ENCODE measurements around the gene KRT20.

KRT20 gene

DNA sequence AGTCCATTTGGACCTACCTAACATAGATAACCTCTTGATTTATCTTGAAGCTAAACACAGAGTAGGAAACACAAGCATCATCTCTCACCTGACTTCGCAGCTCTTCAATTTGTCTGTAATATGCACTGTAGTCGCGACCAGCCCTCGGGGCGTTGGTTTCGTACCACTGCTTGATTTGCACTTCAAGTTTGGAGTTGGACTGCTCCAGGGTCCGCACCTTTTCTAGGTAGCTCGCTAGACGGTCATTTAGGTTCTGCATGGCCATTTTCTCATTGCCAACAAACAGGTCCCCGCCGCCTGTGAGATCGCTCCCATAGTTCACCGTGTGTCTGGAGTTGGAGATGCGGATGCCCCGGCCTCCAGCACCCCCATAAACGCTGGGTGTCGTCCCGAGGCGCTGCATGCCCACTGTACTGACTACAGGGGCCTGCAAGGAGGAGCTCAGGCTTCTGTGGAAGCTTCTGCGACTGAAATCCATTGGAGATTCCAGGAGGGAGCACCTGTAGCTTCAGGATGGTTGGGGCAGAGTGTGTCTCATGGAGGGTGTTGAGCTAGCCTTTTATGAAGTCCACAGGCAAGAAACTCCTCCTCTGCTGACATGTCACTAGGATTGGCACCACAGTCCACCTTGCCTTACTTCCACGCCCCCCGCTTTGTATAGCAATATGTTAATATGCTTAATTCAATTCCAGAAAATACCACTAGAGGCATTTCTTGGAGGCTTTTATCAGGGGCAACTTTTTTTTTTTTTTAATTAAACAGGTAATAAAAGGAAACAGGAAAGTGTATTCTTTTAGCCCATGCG lies at the start of gene KRT20:
TSS of gene KRT20 (minus strand) at position 535 of the 805 bp plus-strand sequence. CDS start at position 478, 57 bp downstream.
- TF ChIP-seq, protein P1, sequence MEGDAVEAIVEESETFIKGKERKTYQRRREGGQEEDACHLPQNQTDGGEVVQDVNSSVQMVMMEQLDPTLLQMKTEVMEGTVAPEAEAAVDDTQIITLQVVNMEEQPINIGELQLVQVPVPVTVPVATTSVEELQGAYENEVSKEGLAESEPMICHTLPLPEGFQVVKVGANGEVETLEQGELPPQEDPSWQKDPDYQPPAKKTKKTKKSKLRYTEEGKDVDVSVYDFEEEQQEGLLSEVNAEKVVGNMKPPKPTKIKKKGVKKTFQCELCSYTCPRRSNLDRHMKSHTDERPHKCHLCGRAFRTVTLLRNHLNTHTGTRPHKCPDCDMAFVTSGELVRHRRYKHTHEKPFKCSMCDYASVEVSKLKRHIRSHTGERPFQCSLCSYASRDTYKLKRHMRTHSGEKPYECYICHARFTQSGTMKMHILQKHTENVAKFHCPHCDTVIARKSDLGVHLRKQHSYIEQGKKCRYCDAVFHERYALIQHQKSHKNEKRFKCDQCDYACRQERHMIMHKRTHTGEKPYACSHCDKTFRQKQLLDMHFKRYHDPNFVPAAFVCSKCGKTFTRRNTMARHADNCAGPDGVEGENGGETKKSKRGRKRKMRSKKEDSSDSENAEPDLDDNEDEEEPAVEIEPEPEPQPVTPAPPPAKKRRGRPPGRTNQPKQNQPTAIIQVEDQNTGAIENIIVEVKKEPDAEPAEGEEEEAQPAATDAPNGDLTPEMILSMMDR (IDR thresholded peaks at IDR 0.05) = no peak

DNA sequence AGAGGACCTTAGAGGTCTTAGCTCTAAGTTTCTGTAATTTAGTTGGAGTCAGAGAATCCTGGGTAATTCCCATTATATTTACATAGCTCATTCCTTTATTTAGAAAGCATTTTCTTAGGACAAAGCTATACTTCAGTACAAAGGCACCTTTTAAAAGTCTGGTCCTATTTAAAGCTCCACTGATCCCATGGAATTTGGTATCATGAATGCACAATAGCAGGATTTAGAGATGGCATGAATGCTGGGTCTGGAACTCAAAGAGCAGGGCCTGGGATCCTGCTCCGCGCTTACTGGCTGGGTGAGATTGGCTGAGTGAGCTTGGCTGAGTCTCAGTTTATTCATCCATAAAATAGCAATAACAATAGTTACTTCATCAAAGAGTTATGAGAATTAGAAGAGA lies 47.6 kb upstream of the KRT20 start:
- peaks cover 56% of the 10 kb centered on the region for H3K36me3 ChIP-seq
- H3K4me3 ChIP-seq (ENCODE audit: low read depth in 1 of 2, low read length in 1 of 2) = no peak overlapping the region
- TF ChIP-seq, protein P1 (IDR thresholded peaks at IDR 0.05) = no peak
- no peak overlapping the region for H3K27ac ChIP-seq
- peaks cover 9% of the 10 kb centered on the region for H3K27me3 ChIP-seq
- H3K9me3 ChIP-seq = no peaks in the 10 kb centered on the region
- peaks cover 31 to 48% of the 10 kb centered on the region in 2 experiments for H3K4me1 ChIP-seq (ENCODE audit: control insufficient read depth in 1 of 2, insufficient read depth in 1 of 2, low read depth in 1 of 2, low read length in 1 of 2)

More for the DNA sequence above, at the start of gene KRT20:
- H3K27me3 ChIP-seq = peaks cover 89% of the 10 kb centered on the region
- no peaks in the 10 kb centered on the region for H3K9me3 ChIP-seq
- H3K27ac ChIP-seq = no peak within 1 kb of the TSS
- no peak within 1 kb of the TSS for H3K4me3 ChIP-seq (ENCODE audit: low read depth in 1 of 2, low read length in 1 of 2)
- no peaks in the 10 kb centered on the region for H3K36me3 ChIP-seq
- no peaks in the 10 kb centered on the region for H3K4me1 ChIP-seq (ENCODE audit: control insufficient read depth in 1 of 2, insufficient read depth in 1 of 2, low read depth in 1 of 2, low read length in 1 of 2)

DNA sequence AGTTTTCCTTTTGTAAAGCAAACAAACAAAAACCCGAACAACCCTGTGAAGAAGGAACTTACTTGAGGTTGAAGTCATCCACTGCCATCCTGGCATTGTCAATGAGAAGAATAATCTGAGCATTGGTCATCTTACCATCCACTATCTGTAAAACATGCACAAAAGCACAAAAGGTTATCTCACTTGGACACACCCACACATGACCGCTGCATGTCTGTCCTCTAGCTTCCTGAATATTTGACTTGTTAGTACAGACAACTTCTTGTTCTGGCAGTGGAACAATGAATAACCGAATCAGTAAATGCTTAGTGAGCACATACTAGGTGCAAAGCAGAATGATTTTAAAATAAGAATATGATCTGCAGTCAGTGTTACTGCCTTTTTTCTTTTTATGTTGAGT lies 46.3 kb upstream of the KRT20 start:
- Histone ChIP-seq H3K36me3 (peaks cover 69% of the 10 kb centered on the region), H3K4me1 (ENCODE audit: control insufficient read depth in 1 of 2, insufficient read depth in 1 of 2, low read depth in 1 of 2, low read length in 1 of 2) (peaks cover 20 to 35% of the 10 kb centered on the region in 2 experiments), H3K9me3 (no peaks in the 10 kb centered on the region), H3K27me3 (peaks cover 16% of the 10 kb centered on the region), H3K4me3 (ENCODE audit: low read depth in 1 of 2, low read length in 1 of 2) (no peak overlapping the region), H3K27ac (no peak overlapping the region)
- TF ChIP-seq, protein P1 (IDR thresholded peaks at IDR 0.05) = no peak

GRCh38 chr17:40926341-40926740 lies 41.3 kb upstream of the KRT20 start:
- H3K4me3 ChIP-seq (ENCODE audit: low read depth in 1 of 2, low read length in 1 of 2) = no peak overlapping the region
- peaks cover 36% of the 10 kb centered on the region for H3K27me3 ChIP-seq
- H3K9me3 ChIP-seq = no peaks in the 10 kb centered on the region
- TF ChIP-seq, protein P1 (IDR thresholded peaks at IDR 0.05) = no peak
- H3K36me3 ChIP-seq = peaks cover 97% of the 10 kb centered on the region
- H3K4me1 ChIP-seq (ENCODE audit: control insufficient read depth in 1 of 2, insufficient read depth in 1 of 2, low read depth in 1 of 2, low read length in 1 of 2) = no peaks in the 10 kb centered on the region
- no peak overlapping the region for H3K27ac ChIP-seq

DNA sequence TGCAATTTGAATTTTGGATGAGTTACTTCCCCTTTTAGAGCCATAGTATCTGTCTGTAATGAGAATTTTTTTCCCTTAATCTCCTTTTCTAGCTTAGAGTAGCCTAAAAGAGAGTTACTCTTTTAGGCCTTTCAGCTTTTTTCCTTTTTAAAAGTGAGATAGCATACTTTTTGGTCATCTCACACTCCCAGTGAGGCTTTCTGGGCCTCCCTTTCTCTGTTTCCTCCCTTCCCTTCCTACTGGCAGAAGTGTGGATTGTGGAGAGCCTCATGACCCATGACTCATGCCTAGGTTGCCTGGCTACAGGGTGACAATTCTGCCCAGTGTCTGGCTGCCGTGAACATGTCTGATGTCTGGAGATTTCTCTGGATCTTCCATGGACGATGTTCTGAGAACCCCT lies 37.2 kb upstream of the KRT20 start:
- H3K27me3 ChIP-seq = peaks cover 36% of the 10 kb centered on the region
- no peak overlapping the region for H3K4me3 ChIP-seq (ENCODE audit: low read depth in 1 of 2, low read length in 1 of 2)
- peaks cover 74% of the 10 kb centered on the region for H3K36me3 ChIP-seq
- TF ChIP-seq, protein P1 (IDR thresholded peaks at IDR 0.05) = no peak
- no peaks in the 10 kb centered on the region for H3K4me1 ChIP-seq (ENCODE audit: control insufficient read depth in 1 of 2, insufficient read depth in 1 of 2, low read depth in 1 of 2, low read length in 1 of 2)
- H3K27ac ChIP-seq = peak overlapping the region; percentile 33
- no peaks in the 10 kb centered on the region for H3K9me3 ChIP-seq
